Measurements from ENCODE around the gene FXYD2.
A peak's percentile ranks its signal among the peaks of the same experiment; 100 is the strongest.

FXYD2 gene

GRCh38 chr11:117835576-117835975 is 11.0 kb upstream of the FXYD2 start:
- DNase-seq (ENCODE audit: low read depth in 2 of 2): no peak

GRCh38 chr11:117834838-117835443 is 10.4 kb upstream of the FXYD2 start:
- no peak for DNase-seq (ENCODE audit: low read depth in 2 of 2)

DNA sequence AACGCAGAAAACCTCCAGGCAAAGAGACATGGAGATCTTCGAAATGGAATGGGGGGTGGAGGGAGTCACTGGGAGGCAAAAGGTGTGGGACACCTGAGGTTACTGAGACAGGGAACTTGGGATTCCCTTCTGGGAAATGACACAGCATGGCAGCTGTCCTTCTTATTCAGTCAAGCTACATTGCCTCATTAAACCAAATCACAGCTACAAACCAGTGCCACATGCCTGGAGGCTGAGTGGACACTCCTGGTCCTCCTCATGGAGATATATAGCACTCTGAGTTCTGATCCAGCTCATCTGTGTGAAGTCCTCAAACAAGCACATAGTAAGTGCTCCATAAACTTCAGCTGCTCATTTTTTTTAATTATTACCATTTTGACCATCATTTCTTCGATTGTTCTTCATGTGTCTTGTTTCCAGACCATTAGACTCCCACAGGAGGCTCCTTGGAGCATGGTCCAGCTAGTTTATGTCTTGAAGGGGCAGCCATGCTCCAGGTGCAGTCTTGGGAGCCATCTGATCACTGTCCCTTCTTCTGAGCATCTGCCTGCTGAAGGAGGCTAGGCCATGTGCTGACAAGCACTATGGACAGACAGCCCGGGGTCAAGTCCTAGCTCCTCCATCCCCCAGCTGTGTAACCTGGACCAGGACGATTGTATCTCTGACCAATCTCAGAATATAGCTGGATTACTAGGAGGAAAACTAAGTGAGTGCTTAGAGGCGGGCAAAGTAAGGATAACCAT is 9.7 kb upstream of the FXYD2 start:
- DNase-seq (ENCODE audit: low read depth in 2 of 2): no peak

DNA sequence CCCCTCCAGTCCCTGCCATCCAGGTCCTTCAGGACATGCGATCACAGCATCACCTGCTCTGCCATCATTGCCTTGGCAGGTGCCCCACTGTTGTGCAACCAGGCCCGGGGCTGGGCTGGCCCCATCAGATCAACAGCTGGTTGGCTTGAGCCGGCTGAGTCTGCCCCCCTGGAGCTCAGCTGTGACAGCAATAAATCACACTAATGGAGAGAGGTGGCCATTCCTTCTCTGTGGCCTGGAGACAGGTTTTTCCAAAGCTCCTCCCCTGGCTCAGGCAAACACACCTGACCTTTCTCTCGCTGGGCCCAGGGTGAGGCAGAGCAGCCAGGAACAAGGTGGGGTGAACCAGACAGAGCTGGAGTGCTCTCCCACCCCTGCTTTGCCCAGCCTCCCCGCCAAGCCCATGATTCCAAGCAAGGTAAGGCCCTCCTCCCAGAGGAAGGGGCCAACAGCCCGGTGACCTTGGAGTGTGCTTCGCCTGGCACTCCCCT is 8.9 kb upstream of the FXYD2 start:
- DNase-seq (ENCODE audit: low read depth in 2 of 2): no peak

- no peak for DNase-seq (ENCODE audit: low read depth in 2 of 2)
These were observed 8.0 kb upstream of the FXYD2 start for GRCh38 chr11:117832511-117832910.

DNA sequence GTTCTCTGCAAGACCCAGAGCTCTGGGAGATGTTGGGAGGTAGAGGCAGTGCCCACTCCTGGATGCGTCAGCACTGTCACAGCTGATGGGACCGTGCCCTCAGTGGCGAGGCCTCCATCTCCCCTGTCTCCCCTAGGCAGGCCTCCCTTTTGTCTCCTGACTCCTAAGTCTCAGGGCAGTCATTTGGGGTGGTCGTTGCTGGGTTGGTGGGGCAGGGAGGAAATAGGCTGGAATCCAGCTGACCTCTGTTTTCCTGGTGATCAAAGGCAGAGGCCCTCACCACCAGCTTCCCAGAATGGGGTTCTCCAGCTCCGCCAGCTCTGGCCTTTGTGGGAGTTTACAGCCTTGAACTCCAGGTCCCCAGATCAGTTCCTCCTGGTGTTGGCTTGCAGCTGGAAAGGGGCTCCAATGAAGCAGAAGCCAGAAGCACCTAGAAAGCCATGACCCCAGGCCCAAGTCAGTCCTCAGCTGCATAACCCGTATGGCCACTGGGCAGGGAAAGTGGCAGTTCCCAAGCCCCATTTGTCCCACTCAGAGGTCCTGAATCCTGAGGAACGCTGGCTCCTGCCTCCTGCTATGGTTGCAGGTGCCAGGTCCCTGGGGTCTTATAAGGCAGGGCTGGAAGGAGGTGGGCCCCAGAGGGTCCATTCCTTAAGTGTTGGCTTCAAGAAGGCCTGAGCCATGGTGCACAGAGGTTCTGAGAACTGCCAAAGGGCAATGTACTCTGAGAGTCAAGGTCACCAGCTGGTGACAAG is 7.3 kb upstream of the FXYD2 start:
- no peak for DNase-seq (ENCODE audit: low read depth in 2 of 2)

DNA sequence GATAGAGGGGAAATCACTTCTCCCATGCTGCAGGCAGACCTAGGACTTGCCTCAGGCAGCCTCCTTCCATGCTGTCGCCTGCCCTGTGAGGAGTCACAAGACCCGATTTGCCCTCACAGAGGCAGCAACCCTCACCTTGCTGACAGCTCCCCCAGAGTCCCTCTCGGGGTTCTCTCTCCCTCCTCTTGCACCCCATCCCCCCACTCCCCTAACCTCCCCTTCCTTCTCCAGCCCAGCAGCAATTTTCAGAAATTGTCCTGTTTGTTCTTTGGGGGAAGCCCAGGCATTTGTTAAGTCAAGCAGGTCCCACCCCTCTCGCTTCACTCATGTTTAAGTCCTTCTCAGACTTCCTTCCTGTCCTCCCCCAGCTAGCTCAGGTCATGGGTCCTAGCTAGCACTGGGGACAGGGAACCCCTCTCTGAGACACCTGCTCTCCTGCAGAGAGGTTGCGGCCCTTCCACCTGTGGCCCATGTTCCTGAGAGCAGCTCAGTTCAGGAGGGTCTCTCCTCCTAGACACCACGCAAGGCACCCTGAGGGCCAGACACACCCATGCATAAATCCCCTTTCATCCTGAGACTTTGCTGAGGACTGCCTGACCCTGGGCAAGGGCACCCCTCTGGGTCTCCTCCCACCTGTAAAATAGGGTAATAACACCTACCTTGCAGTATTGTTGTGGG is 6.3 kb upstream of the FXYD2 start:
- no peak for DNase-seq (ENCODE audit: low read depth in 2 of 2)

DNA sequence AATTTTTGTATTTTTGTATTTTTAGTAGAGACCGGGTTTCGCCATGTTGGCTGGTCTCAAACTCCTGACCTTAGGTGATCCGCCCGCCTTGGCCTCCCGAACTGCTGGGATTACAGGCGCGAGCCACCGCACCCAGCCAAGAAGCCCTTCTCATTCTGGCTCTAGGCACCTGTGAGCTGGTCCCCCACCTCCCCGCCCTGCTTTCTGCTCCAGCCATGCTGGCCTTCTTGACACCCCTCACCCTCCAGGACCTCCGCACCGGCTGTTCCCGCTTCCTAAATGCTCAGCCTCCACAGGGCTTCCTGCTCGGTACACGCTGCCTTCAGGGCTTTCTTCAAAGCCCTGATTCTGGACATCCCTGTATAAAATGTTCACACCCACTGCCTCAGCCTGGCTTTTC is 5.5 kb upstream of the FXYD2 start:
- no peak for DNase-seq (ENCODE audit: low read depth in 2 of 2)

- no peak for DNase-seq (ENCODE audit: low read depth in 2 of 2)
These were observed 4.8 kb upstream of the FXYD2 start for GRCh38 chr11:117829369-117829725.

- DNase-seq (ENCODE audit: low read depth in 2 of 2): peak; percentile 56 to 68
These were observed 4.2 kb upstream of the FXYD2 start for GRCh38 chr11:117828611-117829368.

GRCh38 chr11:117827521-117828511 is 3.3 kb upstream of the FXYD2 start:
- DNase-seq (ENCODE audit: low read depth in 2 of 2): no peak

- no peak for DNase-seq (ENCODE audit: low read depth in 2 of 2)
These were observed 2.3 kb upstream of the FXYD2 start for GRCh38 chr11:117826832-117827231.

DNA sequence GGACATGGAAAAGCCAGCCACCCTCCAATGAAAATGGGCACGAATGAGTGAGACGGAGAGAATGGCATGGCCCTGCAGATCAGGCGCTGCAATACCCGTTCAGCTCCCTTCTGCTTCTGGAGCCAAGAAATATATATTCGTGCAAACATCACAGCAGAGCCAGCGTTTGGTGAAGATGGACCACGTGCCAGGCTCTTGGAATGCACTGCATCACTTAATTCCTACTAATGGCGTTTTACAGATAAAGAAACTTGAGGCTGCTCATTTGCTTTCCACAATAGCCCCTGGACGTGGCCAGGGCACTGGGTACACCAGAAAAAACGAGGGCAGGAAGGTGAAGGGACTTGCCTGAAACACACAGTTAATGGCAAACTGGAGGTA is 1.6 kb upstream of the FXYD2 start:
- no peak for DNase-seq (ENCODE audit: low read depth in 2 of 2)

GRCh38 chr11:117825538-117826189 is 1.1 kb upstream of the FXYD2 start:
- DNase-seq (ENCODE audit: low read depth in 2 of 2): no peak

DNA sequence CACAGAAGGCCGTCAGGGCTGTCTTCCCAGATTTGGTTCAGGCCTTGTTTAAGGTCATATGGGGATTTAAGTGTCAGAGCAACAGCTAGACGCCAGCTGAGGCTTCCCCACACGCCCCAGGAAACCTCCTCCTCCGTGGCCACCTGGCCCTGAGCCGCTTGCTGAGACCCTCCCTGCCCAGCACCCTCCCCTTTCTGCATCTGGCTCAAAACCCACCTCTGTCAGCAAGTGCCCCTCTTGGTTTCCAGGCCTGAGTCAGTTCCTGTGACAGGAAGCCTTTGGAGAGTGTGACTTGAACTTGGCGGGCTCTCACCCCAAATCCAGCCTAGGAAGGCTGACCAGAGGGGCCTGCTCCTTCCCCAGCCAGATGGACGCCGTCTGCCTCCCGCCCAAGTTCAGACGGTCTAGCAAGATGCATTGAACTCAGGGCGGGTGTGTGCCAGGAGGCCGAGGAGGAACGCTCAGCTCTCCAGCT is 561 bp downstream of the FXYD2 start:
- no peak for DNase-seq (ENCODE audit: low read depth in 2 of 2)

DNA sequence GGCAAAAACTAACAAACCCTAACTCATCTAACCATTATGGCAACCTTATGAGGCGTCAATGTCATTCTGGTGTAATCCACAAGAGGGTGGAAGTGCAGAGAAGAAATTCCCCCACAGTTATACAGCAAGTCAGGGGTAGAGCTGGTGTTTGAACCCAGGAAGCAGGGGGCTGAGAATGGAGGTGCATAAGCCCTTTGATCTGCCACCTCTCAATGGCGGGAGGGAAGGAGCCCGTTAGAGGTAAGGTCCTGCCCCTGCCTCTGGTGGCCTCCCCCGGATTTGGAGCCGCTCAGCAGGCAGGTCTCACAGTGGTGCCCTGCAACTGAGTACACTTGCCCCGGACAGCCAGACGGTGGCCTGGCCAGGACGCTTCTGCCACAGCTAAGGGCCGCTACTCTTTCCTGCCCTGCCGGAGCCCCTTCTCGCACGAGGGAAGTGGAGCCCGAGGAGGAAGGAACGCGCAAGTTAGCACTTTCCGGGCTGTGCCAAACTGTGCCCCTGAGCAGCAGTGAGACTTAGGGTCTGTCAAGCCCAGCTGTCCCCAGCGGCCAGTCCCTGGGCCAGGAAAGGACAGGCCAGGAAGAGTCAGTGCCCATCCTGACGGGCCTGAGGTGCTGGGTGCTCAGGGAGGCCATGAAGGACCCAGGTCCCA is 1.1 kb downstream of the FXYD2 start:
- no peak for DNase-seq (ENCODE audit: low read depth in 2 of 2)

DNA sequence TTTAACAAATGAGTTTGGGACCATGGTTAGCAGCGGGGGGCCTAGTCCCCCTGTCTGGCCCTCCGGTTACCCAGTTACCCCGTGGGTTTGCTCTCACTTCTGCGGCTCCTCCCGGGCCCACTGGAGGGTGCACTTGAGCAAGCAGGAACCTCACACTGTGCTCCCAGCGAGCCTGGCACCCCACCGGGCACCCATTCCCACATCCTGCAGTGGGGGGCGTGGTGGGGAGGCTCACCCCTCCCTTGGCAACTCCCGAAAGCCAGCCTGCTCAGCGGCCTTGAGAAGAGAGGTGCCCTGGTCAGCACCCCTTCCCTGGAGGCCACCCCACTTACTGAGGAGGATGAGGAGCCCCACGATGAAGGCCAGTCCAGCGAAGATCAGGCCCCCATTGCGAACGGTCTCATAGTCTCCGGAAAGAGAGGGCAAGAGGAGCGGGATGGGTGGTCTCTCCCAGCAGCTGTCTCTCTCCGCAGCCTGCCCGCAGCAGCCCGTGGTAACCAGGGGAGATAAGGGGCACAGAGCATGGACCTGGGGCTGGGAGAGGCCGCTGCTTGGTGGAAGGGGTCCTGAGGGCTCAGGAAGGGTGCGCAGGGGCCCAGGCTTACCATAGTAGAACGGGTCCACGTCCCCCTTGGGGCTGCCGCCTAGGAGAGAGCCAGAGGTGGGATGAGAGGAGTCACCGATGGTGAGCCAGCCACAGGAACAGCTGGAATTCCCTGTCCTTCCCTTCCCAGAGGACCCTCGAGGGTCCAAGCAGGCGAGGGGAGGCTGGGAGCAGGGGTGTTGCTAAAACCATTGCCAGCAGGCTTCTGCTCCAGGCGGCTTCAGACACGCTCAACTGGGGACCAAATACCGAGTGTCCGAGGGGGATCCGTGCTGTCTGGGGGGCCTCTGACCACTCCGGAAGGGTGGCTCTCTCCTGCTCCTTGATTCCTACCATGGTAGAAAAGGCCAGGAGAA is 2.2 kb downstream of the FXYD2 start:
- no peak for DNase-seq (ENCODE audit: low read depth in 2 of 2)

DNA sequence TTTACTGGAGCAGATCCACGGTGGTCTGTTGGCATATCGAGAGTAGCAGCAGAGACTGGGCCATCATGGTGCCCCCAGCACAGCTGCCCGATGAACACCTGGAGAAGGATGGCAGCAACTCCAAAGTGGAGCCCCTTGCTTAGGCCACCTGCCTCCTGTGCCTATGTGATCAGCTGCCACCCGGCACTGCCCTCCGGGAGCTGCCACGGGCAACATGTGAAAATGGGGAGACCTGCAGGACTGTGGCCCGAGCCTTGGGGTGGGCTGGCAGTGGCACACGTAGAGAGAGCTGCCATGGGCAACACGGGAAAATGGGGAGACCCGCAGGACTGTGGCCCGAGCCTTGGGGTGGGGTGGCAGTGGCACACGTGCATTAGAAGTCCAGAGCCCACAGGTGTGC is 3.1 kb downstream of the FXYD2 start:
- no peak for DNase-seq (ENCODE audit: low read depth in 2 of 2)
